SK-N-SH (cell line): ENCODE measurements around the gene GPATCH4. TPM values are rescaled to one million over a fixed set of nuclear protein-coding genes. Genes with fewer than 3 reads are reported as not detected.

Source experiments
- CTCF ChIA-PET: fragments of 300-600, 350-600 bp; formaldehyde crosslinking; extraction: SDS; loops from one replicate; lab custom pipeline; 2021; lab: Yijun Ruan, JAX
- POLR2A ChIA-PET: fragments of 350-600 bp; sonication (Branson Sonifier 250); formaldehyde crosslinking; extraction: SDS; loops from one replicate; lab custom pipeline; 2020; ENCODE audit warnings: antibody characterized with exemption, inconsistent platforms; lab: Yijun Ruan, JAX
- DNase-seq: peaks from one replicate; pipeline ENCODE4 v3.0.0; 2012
- H2AFZ ChIP-seq: fragments of 200-600 bp; sonication (generic); 2 replicates; pipeline ENCODE4 v1.8.1; 2016; ENCODE audit warnings: antibody characterized with exemption, mild to moderate bottlenecking, low read depth
- H3F3A ChIP-seq: fragments of 200-600 bp; sonication (generic); replicated peaks from 2 replicates; pipeline ENCODE3; 2016; ENCODE audit warnings: antibody characterized with exemption, mild to moderate bottlenecking; ENCODE audit not compliant: insufficient read depth
- H3K27ac ChIP-seq, 2 experiments: fragments of 200-500 bp in 1 of 2; fragments of 200-600 bp in 1 of 2; sonication (Bioruptor generic) in 1 of 2; sonication (generic), shearing (Covaris generic) in 1 of 2; 2 replicates each; pipeline versions ENCODE4 v1.5.1 to v1.6.1; 2014 to 2016; ENCODE audit warnings: low read depth in 2 of 2, inconsistent platforms in 1 of 2, low read length in 1 of 2, mild to moderate bottlenecking in 1 of 2, mixed read lengths in 1 of 2
- H3K27me3 ChIP-seq: fragments of 200-600 bp; sonication (generic), shearing (Covaris generic); 2 replicates; pipeline ENCODE4 v1.6.1; 2016; ENCODE audit warnings: mixed run types; ENCODE audit not compliant: insufficient read depth
- H3K36me3 ChIP-seq, 2 experiments: fragments of 200-500 bp in 1 of 2; fragments of 200-600 bp in 1 of 2; sonication (Bioruptor generic) in 1 of 2; sonication (generic) in 1 of 2; replicated peaks in 1 of 2; 2 replicates each; pipeline versions ENCODE3 to v1.5.1; 2014 to 2016; ENCODE audit warnings: low read length in 1 of 2, mild to moderate bottlenecking in 1 of 2; ENCODE audit not compliant: insufficient read depth in 2 of 2, control insufficient read depth in 1 of 2
- H3K4me1 ChIP-seq, 2 experiments: fragments of 200-500 bp in 1 of 2; fragments of 200-600 bp in 1 of 2; sonication (Bioruptor generic) in 1 of 2; sonication (generic), shearing (Covaris generic) in 1 of 2; 2 replicates each; pipeline versions ENCODE4 v1.5.1 to v1.6.1; 2014 to 2016; ENCODE audit warnings: low read depth in 1 of 2, low read length in 1 of 2, mixed run types in 1 of 2; ENCODE audit not compliant: insufficient read depth in 2 of 2, control insufficient read depth in 1 of 2
- H3K4me2 ChIP-seq: fragments of 200-600 bp; sonication (generic), shearing (Covaris generic); 2 replicates; pipeline ENCODE4 v1.6.1; 2017; ENCODE audit warnings: mixed run types
- H3K4me3 ChIP-seq, 2 experiments: fragments of 200-500 bp in 1 of 2; fragments of 200-600 bp in 1 of 2; sonication (Bioruptor generic) in 1 of 2; sonication (generic), shearing (Covaris generic) in 1 of 2; 2 replicates each; pipeline versions ENCODE4 v1.5.1 to v1.8.1; 2014 to 2016; ENCODE audit warnings: low read depth in 2 of 2, inconsistent platforms in 1 of 2, low read length in 1 of 2, mild to moderate bottlenecking in 1 of 2, mixed read lengths in 1 of 2, moderate library complexity in 1 of 2
- H3K79me2 ChIP-seq: fragments of 200-600 bp; sonication (generic); 2 replicates; pipeline ENCODE4 v1.8.1; 2017; ENCODE audit warnings: mild to moderate bottlenecking; ENCODE audit not compliant: insufficient read depth
- H3K9ac ChIP-seq: fragments of 200-600 bp; sonication (generic); 2 replicates; pipeline ENCODE4 v1.6.1; 2017; ENCODE audit warnings: mixed run types
- H3K9me2 ChIP-seq: fragments of 200-600 bp; sonication (generic); 2 replicates; pipeline ENCODE4 v1.6.1; 2017; ENCODE audit warnings: mixed run types
- H3K9me3 ChIP-seq: fragments of 200-600 bp; sonication (generic); 2 replicates; pipeline ENCODE4 v1.6.1; 2017; ENCODE audit warnings: mixed run types, mild to moderate bottlenecking, moderate library complexity
- H4K20me1 ChIP-seq: fragments of 200-600 bp; sonication (generic); 2 replicates; pipeline ENCODE4 v1.6.1; 2017; ENCODE audit warnings: mild to moderate bottlenecking, mixed run types; ENCODE audit not compliant: insufficient read depth
- CHD2 ChIP-seq: fragments of 150-350 bp; IDR thresholded peaks from 2 replicates; pipeline ENCODE4 v1.6.1; 2018; ENCODE audit warnings: low read length; ENCODE audit not compliant: partially characterized antibody
- ELF1 ChIP-seq: IDR thresholded peaks from 2 replicates; pipeline ENCODE4 v1.4.0; 2012
- EP300 ChIP-seq, 2 experiments: IDR thresholded peaks; 2 replicates each; pipeline versions ENCODE4 v1.4.0 to v1.6.1; 2012; ENCODE audit warnings: borderline replicate concordance in 1 of 2, low read depth in 1 of 2, low read length in 1 of 2
- EZH2phosphoT487 ChIP-seq: fragments of 200-600 bp; sonication (generic); IDR thresholded peaks from 2 replicates; pipeline ENCODE4 v1.6.1; 2017; ENCODE audit warnings: low read depth, mixed run types, mild to moderate bottlenecking, antibody characterized with exemption, moderate library complexity, borderline replicate concordance
- FOXJ3 ChIP-seq: sonication (generic); formaldehyde crosslinking; IDR thresholded peaks from 2 replicates; pipeline ENCODE4 v1.5.1; 2020; ENCODE audit warnings: mild to moderate bottlenecking, missing genetic modification reagents
- MXI1 ChIP-seq: IDR thresholded peaks from 2 replicates; pipeline ENCODE4 v1.6.1; 2012; ENCODE audit warnings: mild to moderate bottlenecking, low read depth, low read length, improper control_type of control experiment
- NRF1 ChIP-seq: IDR thresholded peaks from 2 replicates; pipeline ENCODE4 v1.6.1; 2012; ENCODE audit warnings: low read depth, mild to moderate bottlenecking, low read length
- RCOR1 ChIP-seq: fragments of 150-350 bp; IDR thresholded peaks from 2 replicates; pipeline ENCODE4 v1.6.1; 2017; ENCODE audit warnings: antibody characterized with exemption, low read length
- REST ChIP-seq: IDR thresholded peaks from 2 replicates; pipeline ENCODE4 v1.6.1; 2012; ENCODE audit warnings: mild to moderate bottlenecking, low read depth, low read length, moderate library complexity
- RXRA ChIP-seq: IDR thresholded peaks from 2 replicates; pipeline ENCODE4 v1.4.0; 2012; ENCODE audit warnings: low read depth, mild to moderate bottlenecking, borderline replicate concordance
- TAF1 ChIP-seq: IDR thresholded peaks from 2 replicates; pipeline ENCODE4 v1.6.1; 2012; ENCODE audit warnings: low read depth, mild to moderate bottlenecking, low read length, moderate library complexity, borderline replicate concordance
- USF1 ChIP-seq: IDR thresholded peaks from 2 replicates; pipeline ENCODE4 v1.4.0; 2012; ENCODE audit warnings: low read depth, borderline replicate concordance
- USF2 ChIP-seq: fragments of 150-350 bp; IDR thresholded peaks from 2 replicates; pipeline ENCODE4 v1.6.1; 2017; ENCODE audit warnings: antibody characterized with exemption, low read length, low read depth, borderline replicate concordance
- ZBTB33 ChIP-seq: IDR thresholded peaks from 2 replicates; pipeline ENCODE4 v1.4.0; 2012; ENCODE audit warnings: low read depth, borderline replicate concordance
- WGBS: methylation state at CpG from one replicate; pipeline ENCODE4 v1.1.6; 2017; ENCODE audit warnings: low lambda C conversion rate; 5-methylcytosine and 5-hydroxymethylcytosine counted together
- polyA plus RNA-seq, 3 experiments: library from polyadenylated mRNA; depleted of rRNA; stranded (reverse); fragments of >200 nt; gene quantifications; 2 replicates each; pipeline ENCODE4 v1.2.3, GENCODE V29; 2012

GPATCH4 gene
- polyA plus RNA-seq, 1 of the 3 experiments (the other 2 are of a cell fraction): 36.6 TPM

GRCh38 chr1:156598731-156599432 is 2.4 kb downstream of the GPATCH4 start:
- H3K4me2 ChIP-seq: no peak overlapping the region
- H3K27me3 ChIP-seq: no peaks in the 10 kb centered on the region
- TF ChIP-seq RCOR1 (no peak), NRF1 (no peak), CHD2 (no peak), ELF1 (no peak), MXI1 (no peak), USF1 (no peak), FOXJ3 (CRISPR knock-in tag) (no peak)
- ChIA-PET POLR2A (interaction anchor here (0.8 to 1.1 kb wide), 2 partner anchors 10 to 98 kb away, joined by 3 to 4 read pairs; no protein-coding TSS in a partner anchor), CTCF (interaction anchor here (0.7 to 4.4 kb wide), 6 partner anchors 10 to 217 kb away, joined by 3 to 21 read pairs (median 5); no protein-coding TSS in a partner anchor)
- H3K36me3 ChIP-seq: peaks cover 47 to 50% of the 10 kb centered on the region in 2 experiments
- H2AFZ ChIP-seq: no peak overlapping the region
- WGBS: 94% methylated on average over 4 of the region's 4 CpGs
- H4K20me1 ChIP-seq: no peaks in the 10 kb centered on the region
- H3K4me1 ChIP-seq: peaks cover 6 to 9% of the 10 kb centered on the region in 2 experiments; a peak in 2 of 4 replicates
- no peak for DNase-seq
- peaks cover 32% of the 10 kb centered on the region for H3K79me2 ChIP-seq
- no peak overlapping the region for H3K4me3 ChIP-seq
- H3K9me2 ChIP-seq: no peaks in the 10 kb centered on the region
- H3K27ac ChIP-seq: no peak overlapping the region
- no peaks in the 10 kb centered on the region for H3K9me3 ChIP-seq
- peaks cover 19% of the 10 kb centered on the region for H3F3A ChIP-seq
- no peak overlapping the region for H3K9ac ChIP-seq

- H3K79me2 ChIP-seq: peaks cover 32% of the 10 kb centered on the region
- peaks cover 6 to 9% of the 10 kb centered on the region in 2 experiments; a peak in 2 of 4 replicates for H3K4me1 ChIP-seq
- no peak overlapping the region for H3K27ac ChIP-seq
- no peaks in the 10 kb centered on the region for H4K20me1 ChIP-seq
- no peaks in the 10 kb centered on the region for H3K9me2 ChIP-seq
- ChIA-PET CTCF (interaction anchor here (1.1 to 4.4 kb wide), 4 partner anchors 10 to 29 kb away, joined by 4 to 21 read pairs (median 7); no protein-coding TSS in a partner anchor), POLR2A (interaction anchor here (1.1 kb wide), 1 partner anchor 97 kb away, joined by 3 read pairs; no protein-coding TSS in a partner anchor)
- H3K9ac ChIP-seq: no peak overlapping the region
- DNase-seq: no peak
- no peak overlapping the region for H2AFZ ChIP-seq
- no peak overlapping the region for H3K4me3 ChIP-seq
- whole genome bisulfite sequencing: 93% methylated on average over 5 of the region's 5 CpGs
- peaks cover 47 to 57% of the 10 kb centered on the region in 2 experiments for H3K36me3 ChIP-seq
- peaks cover 19% of the 10 kb centered on the region for H3F3A ChIP-seq
- H3K27me3 ChIP-seq: no peaks in the 10 kb centered on the region
- no peaks in the 10 kb centered on the region for H3K9me3 ChIP-seq
- no peak overlapping the region for H3K4me2 ChIP-seq
- TF ChIP-seq MXI1: no peak
- TF ChIP-seq EP300 (IDR thresholded peaks at IDR 0.05; ENCODE audit: borderline replicate concordance in 1 of 2, low read depth in 1 of 2, low read length in 1 of 2): no peak
- TF ChIP-seq ZBTB33: no peak
- TF ChIP-seq TAF1: no peak
- no peak for TF ChIP-seq EZH2phosphoT487
- TF ChIP-seq RXRA: no peak
- no peak for TF ChIP-seq ELF1
- no peak for TF ChIP-seq REST
- TF ChIP-seq USF2: no peak
- no peak for TF ChIP-seq USF1
Observed at GRCh38 chr1:156598125-156598524, 3.2 kb downstream of the GPATCH4 start.
